ENCODE data around the gene CPSF6. TPM values are rescaled to one million over a fixed set of nuclear protein-coding genes. Genes with fewer than 3 reads are reported as not detected.

The CPSF6 gene
- total and polyA plus RNA-seq, 2 of the 4 experiments (the other 2 are of a cell fraction): 9.1 to 39.3 TPM

DNA sequence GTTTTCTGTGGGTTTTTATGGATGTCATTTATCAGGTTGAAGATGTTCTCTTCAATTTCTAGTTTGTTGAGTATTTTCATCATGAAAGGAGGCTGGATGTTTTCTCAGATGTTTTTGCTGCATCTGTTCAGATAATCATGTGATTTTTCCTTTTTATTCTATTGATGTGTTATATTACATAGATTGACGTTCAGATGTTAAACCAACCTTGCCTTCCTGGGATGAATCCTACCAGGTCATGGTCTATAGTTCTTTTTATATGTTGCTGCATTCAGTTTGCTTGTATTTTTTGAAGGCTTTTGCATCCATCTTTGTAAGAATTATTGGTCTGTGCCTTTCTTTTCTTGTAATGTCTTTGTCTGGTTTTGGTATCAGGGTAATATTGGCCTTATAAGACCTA, 64.9 kb downstream of the CPSF6 start:
- no peak overlapping the region for H2BK5ac ChIP-seq (ENCODE audit: low read depth, low read length, poor library complexity, severe bottlenecking)
- no peak for DNase-seq
- H3K4me1 ChIP-seq (ENCODE audit: control insufficient read depth, insufficient read depth, low read length): no peaks in the 10 kb centered on the region
- whole genome bisulfite sequencing, 2 experiments (ENCODE audit: extremely low coverage in 2 of 2, insufficient read length in 1 of 2): no CpG with 5 or more reads among the region's 1 CpG
- H3K4ac ChIP-seq (ENCODE audit: low read depth, low read length): no peak overlapping the region
- no peaks in the 10 kb centered on the region for H3K9me1 ChIP-seq (ENCODE audit: insufficient read depth, low read length)
- H2AK5ac ChIP-seq (ENCODE audit: low read depth, low read length): no peak overlapping the region
- no peak overlapping the region for H4K5ac ChIP-seq (ENCODE audit: low read depth, low read length)
- no peaks in the 10 kb centered on the region for H3K36me3 ChIP-seq (ENCODE audit: control insufficient read depth, insufficient read depth, low read length)
- no peaks in the 10 kb centered on the region for H3K9me3 ChIP-seq (ENCODE audit: control insufficient read depth, insufficient read depth, low read length)
- TF ChIP-seq RCOR1 (IDR thresholded peaks at IDR 0.05; ENCODE audit: insufficient replicate concordance, low read length) (no peak), POLR2A (IDR thresholded peaks at IDR 0.05; ENCODE audit: low read depth, low read length) (no peak), FOS (IDR thresholded peaks at IDR 0.05; ENCODE audit: low read depth, low read length) (no peak), MAFK (IDR thresholded peaks at IDR 0.05; ENCODE audit: low read depth, low read length) (no peak), MAZ (IDR thresholded peaks at IDR 0.05; ENCODE audit: borderline replicate concordance, low read depth, low read length) (no peak), NFE2L2 (IDR thresholded peaks at IDR 0.05; ENCODE audit: low read depth, low read length) (no peak), RAD21 (IDR thresholded peaks at IDR 0.05; ENCODE audit: low read length) (no peak), CHD1 (IDR thresholded peaks at IDR 0.05; ENCODE audit: low read depth, low read length) (no peak), MXI1 (IDR thresholded peaks at IDR 0.05; ENCODE audit: borderline replicate concordance, low read depth, low read length) (no peak), CEBPB (IDR thresholded peaks at IDR 0.05; ENCODE audit: low read depth, low read length) (no peak), RFX5 (IDR thresholded peaks at IDR 0.05; ENCODE audit: low read depth, low read length) (no peak), SMC3 (IDR thresholded peaks at IDR 0.05; ENCODE audit: low read depth, low read length) (no peak)
- TF ChIP-seq, protein P1, sequence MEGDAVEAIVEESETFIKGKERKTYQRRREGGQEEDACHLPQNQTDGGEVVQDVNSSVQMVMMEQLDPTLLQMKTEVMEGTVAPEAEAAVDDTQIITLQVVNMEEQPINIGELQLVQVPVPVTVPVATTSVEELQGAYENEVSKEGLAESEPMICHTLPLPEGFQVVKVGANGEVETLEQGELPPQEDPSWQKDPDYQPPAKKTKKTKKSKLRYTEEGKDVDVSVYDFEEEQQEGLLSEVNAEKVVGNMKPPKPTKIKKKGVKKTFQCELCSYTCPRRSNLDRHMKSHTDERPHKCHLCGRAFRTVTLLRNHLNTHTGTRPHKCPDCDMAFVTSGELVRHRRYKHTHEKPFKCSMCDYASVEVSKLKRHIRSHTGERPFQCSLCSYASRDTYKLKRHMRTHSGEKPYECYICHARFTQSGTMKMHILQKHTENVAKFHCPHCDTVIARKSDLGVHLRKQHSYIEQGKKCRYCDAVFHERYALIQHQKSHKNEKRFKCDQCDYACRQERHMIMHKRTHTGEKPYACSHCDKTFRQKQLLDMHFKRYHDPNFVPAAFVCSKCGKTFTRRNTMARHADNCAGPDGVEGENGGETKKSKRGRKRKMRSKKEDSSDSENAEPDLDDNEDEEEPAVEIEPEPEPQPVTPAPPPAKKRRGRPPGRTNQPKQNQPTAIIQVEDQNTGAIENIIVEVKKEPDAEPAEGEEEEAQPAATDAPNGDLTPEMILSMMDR (conservative IDR thresholded peaks at IDR 0.05; ENCODE audit: low read depth, low read length): no peak
- TF ChIP-seq, protein P2, sequence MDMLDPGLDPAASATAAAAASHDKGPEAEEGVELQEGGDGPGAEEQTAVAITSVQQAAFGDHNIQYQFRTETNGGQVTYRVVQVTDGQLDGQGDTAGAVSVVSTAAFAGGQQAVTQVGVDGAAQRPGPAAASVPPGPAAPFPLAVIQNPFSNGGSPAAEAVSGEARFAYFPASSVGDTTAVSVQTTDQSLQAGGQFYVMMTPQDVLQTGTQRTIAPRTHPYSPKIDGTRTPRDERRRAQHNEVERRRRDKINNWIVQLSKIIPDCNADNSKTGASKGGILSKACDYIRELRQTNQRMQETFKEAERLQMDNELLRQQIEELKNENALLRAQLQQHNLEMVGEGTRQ (IDR thresholded peaks at IDR 0.05; ENCODE audit: low read depth, low read length): no peak
- TF ChIP-seq, protein P3, sequence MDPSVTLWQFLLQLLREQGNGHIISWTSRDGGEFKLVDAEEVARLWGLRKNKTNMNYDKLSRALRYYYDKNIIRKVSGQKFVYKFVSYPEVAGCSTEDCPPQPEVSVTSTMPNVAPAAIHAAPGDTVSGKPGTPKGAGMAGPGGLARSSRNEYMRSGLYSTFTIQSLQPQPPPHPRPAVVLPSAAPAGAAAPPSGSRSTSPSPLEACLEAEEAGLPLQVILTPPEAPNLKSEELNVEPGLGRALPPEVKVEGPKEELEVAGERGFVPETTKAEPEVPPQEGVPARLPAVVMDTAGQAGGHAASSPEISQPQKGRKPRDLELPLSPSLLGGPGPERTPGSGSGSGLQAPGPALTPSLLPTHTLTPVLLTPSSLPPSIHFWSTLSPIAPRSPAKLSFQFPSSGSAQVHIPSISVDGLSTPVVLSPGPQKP (IDR thresholded peaks at IDR 0.05; ENCODE audit: borderline replicate concordance, low read depth, low read length): no peak
- POLR2A ChIA-PET (ENCODE audit: unreplicated experiment): no interaction called here
- no peak overlapping the region for H2AK9ac ChIP-seq (replicated peaks; ENCODE audit: low read depth, low read length, poor library complexity)
- no peak overlapping the region for H3K9ac ChIP-seq (ENCODE audit: low read depth, low read length)
- H3K23ac ChIP-seq (ENCODE audit: low read depth, low read length): no peak overlapping the region
- dilution Hi-C loops (cut with HindIII; ENCODE audit: low sequenced_read_pairs, unreplicated experiment) (no loop called here), in situ Hi-C loops (cut with MboI; ENCODE audit: low sequenced_read_pairs) (no loop called here), intact Hi-C loops (cut with micrococcal nuclease) (no loop called here)
- BruUV-seq (replicated peaks): no TSS peak
- H2BK15ac ChIP-seq (ENCODE audit: low read depth, low read length): no peak overlapping the region
- H3K56ac ChIP-seq (ENCODE audit: extremely low read depth, insufficient read depth, low read length): no peak overlapping the region
- CTCF ChIA-PET: no interaction called here
- H2BK120ac ChIP-seq (ENCODE audit: low read depth, low read length): no peak overlapping the region
- no peak overlapping the region for H3K14ac ChIP-seq (replicated peaks; ENCODE audit: low read depth, low read length)
- H3K27me3 ChIP-seq (ENCODE audit: control insufficient read depth, insufficient read depth, low read length): peaks cover 4% of the 10 kb centered on the region
- H3K79me1 ChIP-seq (ENCODE audit: low read depth in 1 of 2, low read length in 2 of 2): no peaks in the 10 kb centered on the region
- H3K18ac ChIP-seq (ENCODE audit: low read depth, low read length): no peak overlapping the region
- no peaks in the 10 kb centered on the region for H4K20me1 ChIP-seq (ENCODE audit: insufficient read depth, low read length)
- H4K8ac ChIP-seq (ENCODE audit: low read depth in 2 of 2, low read length in 2 of 2): no peak overlapping the region
- no peak overlapping the region for H3K4me2 ChIP-seq (ENCODE audit: low read depth, low read length)
- no peak overlapping the region for H2AFZ ChIP-seq (replicated peaks; ENCODE audit: low read length, poor library complexity)
- H2BK20ac ChIP-seq (ENCODE audit: low read depth, low read length): no peak overlapping the region
- no peak overlapping the region for H4K91ac ChIP-seq (ENCODE audit: insufficient read depth, low read depth, low read length)
- H3K27ac ChIP-seq (ENCODE audit: insufficient read depth, low read length): no peak overlapping the region
- no peak overlapping the region for H3K4me3 ChIP-seq (ENCODE audit: insufficient read depth, low read depth, low read length)
- no peak for ATAC-seq (ENCODE audit: low read depth)

All from IMR-90 (cell line).